Activated CD4-positive, alpha-beta T cell treated with anti-CD3 and anti-CD28 coated beads for 4 hours (primary cell): ENCODE measurements around the gene MICAL2.

Source experiments
- DNase-seq, 2 donors: peaks; one replicate each; pipeline ENCODE4 v3.0.0-alpha.2; 2020

MICAL2 gene

DNA sequence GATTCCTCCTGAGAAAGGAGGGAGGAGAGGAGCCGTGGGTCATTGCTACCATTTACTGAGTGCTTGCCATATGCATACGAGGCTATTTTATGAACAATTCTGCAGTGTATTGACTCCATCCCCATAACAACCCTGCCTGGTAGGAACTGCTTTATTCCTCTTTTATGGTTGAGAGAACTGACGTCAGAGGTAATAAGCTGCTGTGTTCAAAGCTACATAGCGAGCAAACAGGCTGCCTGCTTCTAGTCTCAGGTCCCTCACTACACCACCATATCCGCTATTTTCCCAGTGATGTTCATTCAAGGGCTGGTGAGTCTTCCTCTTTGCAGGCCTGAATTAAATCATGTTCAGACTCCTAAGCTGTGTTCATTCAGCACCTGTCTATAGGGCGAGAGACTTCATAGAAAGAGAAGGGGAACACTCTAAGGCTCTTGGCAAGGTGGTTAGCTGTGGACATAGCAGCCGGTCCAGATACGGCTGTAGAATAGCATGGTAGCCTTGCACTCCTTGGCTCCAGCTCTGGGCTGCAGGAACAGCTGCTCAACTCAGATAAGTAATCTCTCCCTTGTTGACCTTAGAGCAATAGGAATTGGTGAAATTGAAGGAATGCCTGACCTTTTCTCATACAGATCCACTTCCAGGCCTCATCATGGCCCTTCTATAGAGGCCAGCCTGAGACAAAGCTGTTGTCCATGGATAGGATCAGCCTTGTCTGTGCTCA is 82.6 kb downstream of the MICAL2 start:
- no peak for DNase-seq

DNA sequence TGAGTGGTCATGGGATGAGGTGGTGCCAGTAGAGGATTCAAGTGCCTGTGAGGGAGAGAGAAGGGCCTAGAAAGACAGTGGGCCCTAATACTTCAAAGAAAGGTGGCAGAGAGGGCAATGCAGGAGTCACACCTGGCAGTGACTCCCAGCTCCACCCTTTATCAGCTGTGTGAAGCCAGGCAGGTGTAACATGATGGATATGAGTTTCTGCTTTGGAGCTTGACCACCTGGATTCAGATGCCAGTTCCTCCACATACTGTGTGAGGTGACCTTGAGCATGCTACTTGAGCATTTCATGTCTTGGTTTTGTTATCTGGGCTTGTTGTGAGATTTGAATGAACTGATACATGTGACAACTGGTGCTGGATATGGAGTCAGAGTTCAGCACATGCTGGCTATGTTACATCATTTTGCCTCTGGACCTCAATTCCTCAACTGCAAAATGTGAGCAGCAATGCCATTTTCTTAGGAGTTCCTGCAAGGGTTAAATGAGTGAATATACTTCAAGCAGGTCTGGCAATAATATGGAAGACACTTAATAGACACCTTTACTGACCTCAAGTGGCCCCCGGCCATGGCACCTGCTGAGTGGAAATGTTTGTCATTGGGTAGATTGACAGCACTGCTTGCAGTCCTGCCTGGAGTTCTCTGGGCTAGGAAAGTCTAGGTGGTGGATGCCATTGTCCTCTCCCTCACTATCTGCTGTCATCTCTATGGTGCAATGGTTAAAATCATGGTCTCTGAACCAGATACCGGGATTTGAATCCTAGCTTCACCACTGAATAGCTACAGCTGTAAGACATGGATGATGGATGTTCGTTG is 83.3 kb downstream of the MICAL2 start:
- no peak for DNase-seq

DNA sequence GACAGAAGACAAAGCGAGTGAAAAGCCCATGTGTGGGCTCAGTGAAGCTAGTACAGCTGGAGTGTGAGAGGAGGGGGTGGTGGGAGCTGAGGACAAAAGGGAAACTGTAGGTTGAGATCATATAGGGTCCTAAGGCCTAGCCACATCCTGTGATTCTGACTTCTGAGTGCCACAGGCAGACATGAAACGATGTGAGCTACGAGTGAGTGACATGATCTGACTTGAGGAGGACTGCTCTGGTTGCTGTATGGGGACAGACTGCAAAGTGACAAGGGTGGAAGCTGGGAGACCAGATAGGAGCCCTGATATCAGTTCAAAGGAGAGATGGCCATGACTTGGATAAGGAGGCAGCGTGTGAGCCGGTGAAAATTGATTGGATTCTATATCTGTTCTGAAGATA is 85.4 kb downstream of the MICAL2 start:
- peak; percentile 40 to 48 for DNase-seq

DNA sequence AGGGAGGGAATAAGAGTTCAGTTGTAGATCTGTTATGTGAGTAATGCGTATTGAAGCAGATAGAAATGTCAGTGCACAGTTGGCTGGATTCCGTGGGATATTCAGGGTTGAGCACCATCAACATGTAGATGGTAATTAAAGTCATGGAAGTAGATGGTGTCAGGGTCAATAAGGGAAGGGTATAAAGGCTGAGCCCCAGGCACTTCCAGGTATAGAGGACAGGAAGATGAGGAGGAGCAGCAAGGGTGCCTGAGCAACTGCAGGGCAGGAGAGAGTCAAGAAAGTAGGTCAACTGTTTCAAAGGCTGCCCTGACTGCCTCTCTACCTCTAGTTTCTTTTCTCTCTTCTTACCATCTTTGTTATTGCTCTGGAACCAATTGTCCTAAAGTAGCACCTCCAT is 85.9 kb downstream of the MICAL2 start:
- DNase-seq = no peak

DNA sequence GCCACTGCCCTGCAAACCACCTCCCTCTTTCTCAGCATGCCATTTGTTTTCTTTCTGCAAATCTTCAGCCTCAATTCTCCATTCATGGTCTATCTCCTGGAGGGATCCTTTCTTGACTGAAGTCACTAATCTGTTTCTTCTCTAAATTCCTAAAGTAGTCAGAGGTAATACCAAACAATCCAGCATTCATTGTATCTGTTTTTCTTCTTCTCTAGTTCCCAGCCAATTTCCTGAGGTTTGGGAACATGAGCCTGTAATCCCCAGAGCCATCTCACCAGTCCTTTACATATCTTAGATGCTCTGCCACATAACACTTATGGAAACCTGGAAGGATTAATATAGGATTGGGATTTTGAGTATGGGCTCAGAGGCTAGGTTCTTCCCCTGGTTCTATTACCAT is 86.5 kb downstream of the MICAL2 start:
- DNase-seq = no peak

DNA sequence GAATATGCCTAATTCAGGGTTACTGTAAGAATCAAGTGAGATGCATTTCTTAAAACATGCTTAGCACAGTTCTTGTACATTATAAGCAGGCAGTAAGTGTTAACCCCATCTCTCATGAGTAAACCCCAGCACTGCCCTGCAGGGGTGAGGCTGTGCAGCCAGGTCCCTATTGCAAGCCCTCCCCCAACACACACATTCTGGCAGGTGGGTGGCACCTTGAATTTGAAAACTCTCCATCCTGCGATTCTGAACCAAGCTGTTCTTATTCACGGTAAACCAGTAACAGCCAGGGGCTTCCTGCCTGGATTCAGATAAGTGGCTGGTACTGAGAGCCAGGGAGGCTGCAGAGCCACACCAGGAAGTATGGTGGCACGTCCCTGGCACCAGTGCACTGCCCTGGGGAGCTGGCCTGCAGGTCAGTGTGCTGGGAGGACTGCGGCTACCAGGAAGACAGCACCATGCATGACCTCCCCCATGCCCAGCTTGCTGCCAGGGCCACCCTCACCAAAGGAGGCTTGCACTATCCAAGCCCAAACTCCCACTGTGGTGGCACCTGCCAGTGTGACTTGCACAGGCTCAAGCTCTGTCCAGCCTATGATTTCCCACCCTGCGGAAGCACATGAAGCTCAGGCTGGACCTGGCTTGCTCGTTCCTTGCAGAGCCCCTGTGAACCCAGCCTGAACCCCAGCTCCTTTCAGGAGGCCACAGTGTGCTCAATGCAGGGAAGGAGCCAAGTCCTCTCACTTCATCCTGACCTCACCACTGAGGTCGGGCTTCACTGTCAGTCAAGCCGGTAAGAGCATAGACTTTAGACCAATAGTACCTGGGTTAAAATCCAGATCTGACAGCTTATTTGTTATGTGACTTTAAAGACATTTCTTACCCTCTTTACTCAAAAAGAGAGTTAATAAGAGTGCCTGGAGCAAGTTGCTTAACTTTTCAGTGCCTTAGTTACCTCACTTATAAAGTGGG is 88.1 kb downstream of the MICAL2 start:
- no peak for DNase-seq

DNA sequence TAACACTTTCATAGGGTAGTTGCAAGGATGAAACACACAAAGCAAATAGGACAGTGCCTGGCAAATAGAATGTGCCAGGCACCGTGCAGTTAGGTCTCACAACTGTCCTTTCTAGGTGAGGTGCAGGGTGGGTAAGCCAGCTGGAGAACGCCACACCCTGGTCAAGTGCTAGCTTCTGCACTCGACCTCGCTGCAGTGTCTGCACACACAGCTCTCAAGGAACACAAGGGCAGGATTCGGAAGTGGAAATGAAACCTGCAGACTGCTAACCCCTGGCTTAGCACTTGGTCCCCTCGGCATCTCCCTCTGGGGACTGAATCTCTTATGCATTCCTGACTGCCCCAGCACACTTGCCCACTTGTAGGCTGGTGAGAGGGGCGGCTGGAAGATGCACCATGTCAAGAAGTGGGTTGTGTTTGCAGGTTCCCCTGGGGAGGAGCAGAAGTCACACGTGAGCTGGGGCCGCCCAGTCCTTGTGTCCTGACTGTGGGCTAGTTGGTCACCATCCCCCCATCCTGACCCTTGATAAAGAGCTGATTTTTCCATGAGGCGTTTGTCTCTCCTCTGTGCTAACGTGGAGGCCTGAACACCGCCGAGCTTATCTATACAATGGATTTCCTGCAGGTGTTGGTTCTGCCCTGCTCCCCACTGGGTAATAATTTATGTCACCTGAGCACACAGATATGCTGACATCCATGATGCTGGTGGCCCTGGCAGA is 89.0 kb downstream of the MICAL2 start:
- no peak for DNase-seq

DNA sequence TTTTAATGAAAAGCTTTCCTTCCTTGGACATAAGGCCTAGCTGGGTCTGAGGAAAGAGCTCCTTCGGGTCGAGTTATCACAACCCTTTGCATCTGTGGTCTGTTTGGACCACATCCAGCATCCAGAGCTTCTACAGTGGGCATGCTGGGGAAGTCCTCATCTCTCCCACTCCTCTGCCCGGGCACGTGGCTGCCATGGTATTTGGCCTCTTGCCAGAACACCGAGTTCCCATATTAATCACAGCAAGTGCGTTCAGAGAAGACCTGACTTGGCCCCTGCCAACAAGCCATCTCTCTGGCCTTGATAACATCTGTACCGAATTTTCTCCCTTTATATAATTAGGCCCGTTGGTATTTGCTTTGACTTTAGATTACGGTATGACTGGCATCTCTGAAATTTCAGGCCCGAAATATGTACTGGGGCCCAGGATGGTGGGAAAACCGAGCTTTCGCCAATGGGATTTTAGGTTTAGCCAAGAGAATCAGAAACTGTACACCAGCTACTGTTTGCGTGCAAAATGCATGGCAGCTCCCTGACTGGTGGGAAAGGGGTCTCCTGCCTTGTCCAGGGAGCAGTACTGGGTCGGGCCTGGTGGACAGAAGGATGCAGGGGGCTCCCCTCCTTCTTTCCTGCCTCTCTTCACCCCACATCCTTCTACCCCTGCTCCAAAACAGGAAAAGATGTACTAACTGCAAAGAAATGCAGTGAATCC is 90.0 kb downstream of the MICAL2 start:
- no peak for DNase-seq

DNA sequence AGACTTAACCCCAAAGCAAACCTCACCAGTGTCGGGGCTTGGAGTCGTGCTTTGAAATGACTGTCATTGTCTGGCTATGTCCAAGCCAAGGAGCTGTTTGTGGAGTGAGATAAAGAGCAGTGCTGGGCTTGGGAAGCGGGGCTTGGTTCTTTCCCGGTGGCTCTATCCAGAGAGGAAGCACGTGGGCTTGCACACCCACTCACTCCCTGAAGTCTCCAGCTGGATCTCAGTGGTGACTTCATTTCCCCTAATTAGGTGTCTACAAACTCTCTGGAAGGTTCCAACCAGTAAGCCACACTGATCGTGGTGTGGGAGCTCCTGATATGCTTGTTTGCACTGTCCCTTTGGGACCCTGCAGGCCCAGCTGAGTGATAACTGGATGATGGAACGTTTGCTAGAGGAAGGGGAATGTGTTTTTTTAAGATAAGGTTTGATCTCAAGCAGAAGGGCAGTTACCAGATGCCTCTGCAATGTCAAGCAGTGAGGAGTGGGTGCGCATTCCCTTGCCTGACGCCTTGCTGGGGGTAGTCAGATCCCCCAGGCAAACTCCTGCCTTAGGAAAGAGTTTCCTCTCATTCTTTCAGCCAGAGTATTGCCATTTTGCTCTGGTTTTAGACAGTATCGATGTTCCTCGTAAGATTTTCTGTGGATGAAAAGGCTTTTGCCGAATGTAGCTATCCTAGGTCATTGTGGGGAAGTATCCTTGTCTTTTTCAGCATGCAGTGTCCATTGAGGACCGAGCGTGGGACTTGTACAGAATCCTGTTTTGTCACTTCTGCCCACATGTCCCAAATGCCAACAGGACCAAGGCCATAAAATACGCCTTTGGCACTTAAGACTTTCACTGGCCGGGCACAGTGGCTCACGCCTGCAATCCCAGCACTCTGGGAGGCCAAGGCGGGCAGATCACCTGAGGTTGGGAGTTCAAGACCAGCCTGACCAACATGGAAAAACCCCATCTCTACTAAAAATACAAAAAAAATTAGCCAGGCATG is 90.9 kb downstream of the MICAL2 start:
- no peak for DNase-seq

DNA sequence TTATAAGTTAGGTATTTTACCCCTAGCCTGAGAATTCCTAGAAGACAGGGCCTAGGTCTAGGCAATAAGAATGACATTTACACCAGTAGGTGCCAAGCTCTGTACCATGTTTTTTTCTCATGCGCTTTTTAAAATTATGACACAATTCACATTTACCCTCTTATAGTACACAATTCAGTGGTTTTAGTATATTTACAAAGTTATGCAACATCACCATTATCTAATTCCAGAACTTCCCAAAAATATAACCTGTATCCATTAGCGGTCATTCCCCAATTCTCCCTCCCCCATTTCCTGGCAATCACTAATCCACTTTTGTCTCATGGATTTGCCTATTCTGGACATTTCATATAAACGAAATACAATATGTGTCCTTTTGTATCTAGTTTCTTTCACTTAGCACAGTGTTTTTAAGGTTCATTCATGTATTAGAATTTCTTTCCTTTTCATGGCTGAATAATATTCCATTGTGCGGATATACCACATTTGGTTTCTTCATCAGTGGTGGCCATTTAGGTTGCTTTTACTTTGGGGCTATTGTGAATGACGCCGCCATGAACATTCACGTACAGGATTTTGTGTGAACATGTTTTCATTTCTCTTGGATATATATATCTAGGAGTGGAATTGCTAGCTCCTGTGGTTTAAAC is 92.4 kb downstream of the MICAL2 start:
- DNase-seq = no peak

DNA sequence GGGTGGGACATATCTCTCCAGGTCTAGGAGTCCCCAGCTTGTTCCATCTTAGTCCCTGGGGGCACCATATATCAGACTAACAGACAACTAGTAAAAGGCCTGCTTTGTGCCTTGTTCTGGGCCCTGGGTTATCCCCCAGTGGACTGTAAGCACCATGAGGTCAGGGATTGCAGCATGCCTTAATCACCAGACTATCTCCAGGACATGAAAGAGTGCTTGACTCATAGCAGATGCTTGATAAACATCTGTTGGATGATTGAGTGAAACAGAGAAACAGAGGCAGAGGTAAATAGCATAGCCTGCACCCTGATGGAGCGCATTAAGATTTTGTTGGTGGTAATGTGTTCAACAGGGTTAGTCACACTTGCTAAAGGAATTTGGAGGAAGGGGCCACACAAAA is 94.1 kb downstream of the MICAL2 start:
- no peak for DNase-seq

DNA sequence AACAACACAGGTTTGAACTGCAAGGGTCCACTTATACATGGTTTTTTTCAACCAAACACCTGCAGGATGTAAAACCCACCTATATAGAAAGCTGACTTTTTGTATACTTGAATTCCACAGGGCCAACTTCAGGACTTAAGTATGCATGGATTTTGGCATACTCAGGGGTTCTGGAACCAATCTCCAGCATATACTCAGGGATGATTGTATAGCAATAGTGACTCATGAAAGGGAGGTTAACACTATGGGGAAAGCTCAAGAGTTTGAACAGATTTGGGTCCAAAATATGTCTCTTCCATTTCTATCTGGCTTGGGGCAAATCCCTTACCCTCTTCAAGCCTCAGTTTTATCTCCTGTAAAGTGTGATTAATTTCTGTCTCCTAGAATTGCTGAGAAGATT is 94.9 kb downstream of the MICAL2 start:
- no peak for DNase-seq

DNA sequence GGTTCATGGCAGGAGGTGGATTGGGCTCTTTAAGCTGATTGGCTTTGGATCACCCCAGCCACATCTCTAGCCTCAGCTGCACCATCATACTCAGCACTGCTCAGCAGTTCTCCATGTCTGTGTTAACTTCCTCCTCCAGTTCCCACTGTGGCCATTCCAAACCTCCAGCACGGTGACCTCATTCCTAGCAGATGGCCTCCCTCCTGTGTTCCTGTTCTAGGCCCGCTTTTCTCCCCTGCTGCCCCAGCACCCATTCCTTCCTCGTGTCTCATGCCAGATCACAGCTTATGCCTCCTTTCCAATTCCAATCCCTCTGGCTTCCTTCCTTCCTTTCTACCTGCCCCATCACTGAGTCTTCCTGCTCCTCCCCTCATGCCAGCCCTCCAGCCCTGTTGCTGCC is 96.1 kb downstream of the MICAL2 start:
- no peak for DNase-seq

DNA sequence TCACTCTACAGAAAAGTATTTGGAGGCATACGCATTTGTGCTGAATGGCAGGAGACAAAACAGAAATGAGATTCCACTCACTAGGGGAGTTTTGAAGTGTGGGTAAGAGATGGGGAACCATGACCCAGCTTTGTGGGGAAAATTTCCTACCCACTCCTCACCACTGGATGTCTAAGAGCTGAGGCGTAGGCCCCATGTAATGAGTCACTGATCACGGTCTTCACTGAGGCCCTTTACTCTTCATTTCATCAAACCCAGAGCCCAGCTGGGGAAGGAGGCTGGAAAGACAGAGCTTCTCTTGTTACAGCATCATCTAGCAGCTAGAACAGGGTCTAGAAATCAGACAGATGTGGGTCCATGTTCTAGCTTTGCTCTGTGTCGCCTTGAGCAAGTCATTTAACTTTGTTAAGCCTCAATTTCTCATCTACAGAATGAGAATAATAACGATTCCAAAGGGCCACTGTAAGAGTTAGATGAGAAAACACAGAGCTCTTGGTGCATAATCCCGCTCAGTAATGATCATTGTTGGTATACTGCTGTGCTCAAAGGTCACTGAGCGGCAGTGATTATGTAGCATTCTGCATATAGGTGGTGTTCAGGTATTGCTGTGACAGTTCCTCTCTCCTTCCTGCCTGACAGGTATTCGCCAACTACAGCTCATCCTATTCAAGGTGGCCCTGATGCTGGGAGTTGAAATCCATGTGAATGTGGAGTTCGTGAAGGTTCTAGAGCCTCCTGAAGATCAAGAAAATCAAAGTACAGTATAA is 97.2 kb downstream of the MICAL2 start:
- no peak for DNase-seq

DNA sequence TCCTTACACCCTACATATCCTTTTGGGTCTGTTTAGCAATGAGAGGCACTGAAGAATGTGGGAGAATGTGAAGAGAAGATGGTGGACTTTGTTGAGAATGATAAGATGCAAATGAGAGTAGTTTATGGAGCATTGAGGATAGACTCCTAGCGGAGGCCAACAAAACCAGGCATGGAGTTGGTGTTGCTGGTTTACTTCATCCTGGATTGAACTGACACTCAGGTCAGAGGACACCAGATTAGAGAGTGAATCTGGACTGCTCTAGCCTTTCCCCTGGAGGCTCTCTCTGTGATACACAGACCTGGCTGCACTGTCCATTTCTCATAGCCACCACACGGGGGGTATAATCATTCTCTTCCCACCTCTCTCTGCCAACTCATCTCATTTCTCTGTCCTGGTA is 98.7 kb downstream of the MICAL2 start:
- no peak for DNase-seq

DNA sequence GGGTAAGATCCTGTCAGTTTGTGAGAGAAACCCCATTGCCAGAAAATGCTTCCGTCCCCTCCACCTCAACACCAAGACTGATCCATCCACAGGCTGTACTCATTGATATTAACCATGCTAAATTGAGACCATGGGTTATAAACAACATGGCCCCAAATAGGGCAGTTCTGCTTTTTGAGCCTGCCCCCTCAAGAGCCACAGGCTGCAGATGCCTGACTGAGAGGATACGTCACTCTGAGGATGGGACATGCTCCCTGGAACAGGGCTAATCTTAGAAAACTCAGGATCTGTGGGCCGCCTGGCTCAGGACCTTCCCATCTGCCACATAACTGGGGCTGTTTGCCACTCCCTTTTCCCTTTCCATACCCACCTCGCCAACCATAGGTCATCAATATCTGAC is 99.8 kb downstream of the MICAL2 start:
- DNase-seq = no peak

DNA sequence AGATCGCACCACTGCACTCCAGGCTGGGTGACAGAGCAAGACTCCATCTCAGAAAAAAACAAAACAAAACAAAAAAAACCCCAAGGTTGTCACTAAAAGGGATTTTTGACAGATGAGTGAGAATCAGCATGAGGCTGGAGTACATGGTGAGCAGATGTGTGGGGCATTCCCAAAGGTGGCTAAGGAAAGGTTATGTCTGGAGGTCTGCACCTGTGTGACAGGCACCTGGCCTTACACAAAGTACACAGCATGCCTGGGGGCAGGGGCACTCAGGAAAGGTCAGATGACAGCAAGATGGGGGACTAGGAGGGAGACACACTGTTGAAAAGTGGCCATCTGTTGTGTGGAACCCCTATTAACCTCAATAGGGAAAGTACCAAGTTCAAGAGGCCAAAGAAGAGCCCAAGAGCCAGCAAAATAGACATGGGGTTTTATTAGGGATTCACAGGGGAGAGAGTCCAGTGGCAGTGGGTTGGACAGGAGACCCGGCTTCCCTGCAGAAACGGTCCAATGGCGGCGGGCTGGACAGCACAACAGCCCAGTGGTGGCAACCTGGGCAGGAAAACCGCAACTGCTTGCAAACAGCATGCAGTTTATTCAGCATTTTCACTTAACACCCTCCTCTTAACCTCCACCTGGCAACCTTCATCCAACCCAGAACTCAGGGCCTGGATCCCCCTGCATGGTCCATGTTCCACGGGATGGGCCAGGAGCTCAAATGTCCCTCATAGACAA is 101.1 kb downstream of the MICAL2 start:
- DNase-seq = no peak

DNA sequence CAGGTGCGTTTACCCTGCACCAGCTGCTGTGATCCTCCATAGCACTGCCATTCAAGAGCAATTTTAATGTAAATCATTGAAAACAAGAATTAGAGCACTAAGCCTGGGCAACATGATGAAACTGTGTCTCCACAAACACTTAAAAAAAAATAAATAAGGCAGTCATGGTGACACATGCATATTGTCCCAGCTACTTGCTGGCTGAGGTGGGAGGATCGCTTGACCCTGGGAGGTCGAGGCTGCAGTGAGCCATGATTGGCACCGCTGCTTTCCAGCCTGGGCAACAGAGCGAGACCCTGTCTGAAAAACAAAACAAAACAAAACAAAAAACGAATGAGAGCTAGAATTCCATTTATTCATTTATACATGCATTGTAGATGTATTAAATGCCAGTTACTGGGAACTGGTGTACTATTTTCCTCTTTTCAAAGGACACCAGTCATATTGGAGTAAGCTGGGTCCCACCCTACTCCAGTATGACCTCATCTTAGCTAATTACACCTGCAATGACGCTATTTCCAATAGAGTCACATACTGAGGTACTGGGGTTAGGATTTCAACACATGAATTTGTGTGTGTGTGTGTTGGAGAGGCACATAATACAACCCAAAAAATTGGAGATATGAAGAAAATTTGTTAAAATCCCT is 101.9 kb downstream of the MICAL2 start:
- DNase-seq = no peak
